MM.1S (cell line): Measurements from ENCODE around the gene KCNJ2.

Experiments used
- DNase-seq: peaks from one replicate; pipeline ENCODE4 v3.0.0-alpha.2; 2015
- H2AFZ ChIP-seq: fragments of 300-600 bp; sonication (generic); 2 replicates; pipeline ENCODE4 v1.6.0; 2016; ENCODE audit warnings: antibody characterized with exemption, low read length
- H3F3A ChIP-seq: fragments of 300-600 bp; sonication (generic); 2 replicates; pipeline ENCODE4 v1.6.1; 2016; ENCODE audit warnings: mild to moderate bottlenecking, antibody characterized with exemption, low read length, moderate library complexity, mixed read lengths; ENCODE audit not compliant: insufficient read depth
- H3K27ac ChIP-seq: fragments of 300-600 bp; sonication (generic); 2 replicates; pipeline ENCODE4 v1.5.1; 2016; ENCODE audit warnings: mild to moderate bottlenecking, low read length
- H3K27me3 ChIP-seq: fragments of 300-600 bp; sonication (generic); replicated peaks from 2 replicates; pipeline ENCODE4 v1.6.0; 2016; ENCODE audit warnings: low read length; ENCODE audit not compliant: insufficient read depth
- H3K36me3 ChIP-seq: fragments of 300-600 bp; sonication (generic); replicated peaks from 2 replicates; pipeline ENCODE4 v1.6.1; 2016; ENCODE audit warnings: mild to moderate bottlenecking, low read length, mixed read lengths; ENCODE audit not compliant: insufficient read depth
- H3K4me1 ChIP-seq: fragments of 300-600 bp; sonication (generic); 2 replicates; pipeline ENCODE4 v1.6.1; 2016; ENCODE audit warnings: low read length, mixed read lengths
- H3K4me2 ChIP-seq: fragments of 300-600 bp; sonication (generic); 2 replicates; pipeline ENCODE4 v1.6.0; 2016; ENCODE audit warnings: low read depth, low read length
- H3K4me3 ChIP-seq: fragments of 300-600 bp; sonication (generic); 2 replicates; pipeline ENCODE4 v1.5.1; 2016; ENCODE audit warnings: low read length, mixed read lengths
- H3K79me2 ChIP-seq: fragments of 300-600 bp; sonication (generic); 2 replicates; pipeline ENCODE4 v1.6.1; 2016; ENCODE audit warnings: mixed run types, low read length, mixed read lengths
- H3K9ac ChIP-seq: fragments of 300-600 bp; sonication (generic); 2 replicates; pipeline ENCODE4 v1.6.1; 2016; ENCODE audit warnings: low read length, mixed read lengths
- H3K9me2 ChIP-seq: fragments of 300-600 bp; sonication (generic); replicated peaks from 2 replicates; pipeline ENCODE4 v1.6.1; 2016; ENCODE audit warnings: mild to moderate bottlenecking, low read length, mixed read lengths; ENCODE audit not compliant: insufficient read depth
- H3K9me3 ChIP-seq: fragments of 300-600 bp; sonication (generic); replicated peaks from 2 replicates; pipeline ENCODE4 v1.6.1; 2016; ENCODE audit warnings: mild to moderate bottlenecking, low read length, mixed read lengths; ENCODE audit not compliant: insufficient read depth
- H4K20me1 ChIP-seq: fragments of 300-600 bp; sonication (generic); 2 replicates; pipeline ENCODE4 v1.6.1; 2016; ENCODE audit warnings: mild to moderate bottlenecking, low read length, moderate library complexity, mixed read lengths; ENCODE audit not compliant: insufficient read depth
- CTCF ChIP-seq: fragments of 300-600 bp; sonication (generic); IDR thresholded peaks from 2 replicates; pipeline ENCODE4 v1.5.1; 2016; ENCODE audit warnings: antibody characterized with exemption, low read length, mixed read lengths
- EZH2 ChIP-seq: fragments of 300-600 bp; sonication (generic); optimal IDR thresholded peaks from 2 replicates; pipeline ENCODE3; 2017; ENCODE audit warnings: low read depth, mild to moderate bottlenecking, antibody characterized with exemption, low read length, mixed read lengths
- EZH2phosphoT487 ChIP-seq: fragments of 300-600 bp; sonication (generic); IDR thresholded peaks from 2 replicates; pipeline ENCODE4 v1.6.1; 2018; ENCODE audit warnings: antibody characterized with exemption, low read length

Gene KCNJ2

DNA sequence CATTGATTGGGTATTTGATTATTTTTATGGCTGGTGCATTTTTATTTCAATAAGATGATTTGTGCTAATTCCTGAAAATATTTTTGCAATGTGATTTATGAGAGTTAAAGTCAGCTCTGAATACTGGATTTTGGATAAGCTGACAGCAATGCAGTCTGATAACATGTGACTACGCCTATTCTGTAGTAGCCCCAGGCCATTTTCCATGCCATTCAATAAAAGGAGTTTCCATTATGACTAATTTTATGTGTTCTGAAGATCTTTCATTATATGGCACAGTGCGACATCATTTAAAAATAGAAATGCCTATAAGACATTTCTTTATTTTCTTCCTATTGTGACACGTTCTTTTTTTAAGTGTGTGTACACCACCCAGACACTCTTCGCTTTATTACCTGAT is 46.3 kb downstream of the KCNJ2 start:
- no peaks in the 10 kb centered on the region for H3F3A ChIP-seq
- H2AFZ ChIP-seq: no peak overlapping the region
- H4K20me1 ChIP-seq: no peaks in the 10 kb centered on the region
- H3K36me3 ChIP-seq: no peaks in the 10 kb centered on the region
- no peaks in the 10 kb centered on the region for H3K27me3 ChIP-seq
- no peak overlapping the region for H3K4me2 ChIP-seq
- H3K9me2 ChIP-seq: no peaks in the 10 kb centered on the region
- H3K9me3 ChIP-seq: no peaks in the 10 kb centered on the region
- no peak overlapping the region for H3K4me3 ChIP-seq
- H3K79me2 ChIP-seq: no peaks in the 10 kb centered on the region
- H3K4me1 ChIP-seq: no peaks in the 10 kb centered on the region
- DNase-seq: no peak
- TF ChIP-seq EZH2 (no peak), EZH2phosphoT487 (no peak), CTCF (no peak)
- no peak overlapping the region for H3K27ac ChIP-seq
- no peak overlapping the region for H3K9ac ChIP-seq

GRCh38 chr17:70217571-70217970 is 48.2 kb downstream of the KCNJ2 start:
- H4K20me1 ChIP-seq: no peaks in the 10 kb centered on the region
- H3F3A ChIP-seq: no peaks in the 10 kb centered on the region
- TF ChIP-seq EZH2: no peak
- TF ChIP-seq EZH2phosphoT487: no peak
- no peak for TF ChIP-seq CTCF
- H3K9me2 ChIP-seq: no peaks in the 10 kb centered on the region
- no peaks in the 10 kb centered on the region for H3K4me1 ChIP-seq
- H3K27ac ChIP-seq: no peak overlapping the region
- no peak overlapping the region for H3K4me3 ChIP-seq
- no peaks in the 10 kb centered on the region for H3K9me3 ChIP-seq
- H3K36me3 ChIP-seq: no peaks in the 10 kb centered on the region
- DNase-seq: no peak
- H3K79me2 ChIP-seq: no peaks in the 10 kb centered on the region
- H3K9ac ChIP-seq: no peak overlapping the region
- no peak overlapping the region for H2AFZ ChIP-seq
- no peaks in the 10 kb centered on the region for H3K27me3 ChIP-seq
- H3K4me2 ChIP-seq: no peak overlapping the region

DNA sequence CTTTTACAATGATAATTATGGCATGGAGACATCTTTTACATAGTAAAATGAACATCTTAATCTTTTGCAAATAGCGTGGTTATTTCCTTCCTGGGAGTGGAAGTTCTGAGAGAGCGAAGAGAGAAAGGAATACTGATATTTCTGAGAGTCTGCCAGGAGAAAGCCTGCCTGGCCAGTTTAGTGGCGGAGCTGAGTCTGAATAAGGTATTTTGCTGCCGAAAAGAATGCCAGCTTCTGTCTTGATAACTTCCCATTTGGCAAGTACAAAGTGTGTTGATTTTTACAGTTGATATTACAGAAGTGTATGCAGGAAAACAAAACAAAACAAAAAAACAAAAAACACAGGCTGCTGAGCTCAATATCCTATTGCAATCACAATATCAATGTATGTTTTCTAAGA is 55.9 kb downstream of the KCNJ2 start:
- H3K4me3 ChIP-seq: no peak overlapping the region
- no peak overlapping the region for H2AFZ ChIP-seq
- DNase-seq: no peak
- H3K9me3 ChIP-seq: no peaks in the 10 kb centered on the region
- H3K4me2 ChIP-seq: no peak overlapping the region
- no peaks in the 10 kb centered on the region for H3K4me1 ChIP-seq
- H3K9me2 ChIP-seq: no peaks in the 10 kb centered on the region
- H3K79me2 ChIP-seq: no peaks in the 10 kb centered on the region
- no peaks in the 10 kb centered on the region for H3K27me3 ChIP-seq
- H4K20me1 ChIP-seq: no peaks in the 10 kb centered on the region
- no peaks in the 10 kb centered on the region for H3K36me3 ChIP-seq
- no peak overlapping the region for H3K9ac ChIP-seq
- TF ChIP-seq EZH2phosphoT487 (no peak), EZH2 (no peak), CTCF (no peak)
- H3F3A ChIP-seq: no peaks in the 10 kb centered on the region
- no peak overlapping the region for H3K27ac ChIP-seq
